ENCODE data around the gene ABLIM2. TPM values are rescaled to one million over a fixed set of nuclear protein-coding genes. Genes with fewer than 3 reads are reported as not detected.

The ABLIM2 gene
- total and polyA plus RNA-seq, 2 experiments from 2014 or later: 1.5 to 4.3 TPM

DNA sequence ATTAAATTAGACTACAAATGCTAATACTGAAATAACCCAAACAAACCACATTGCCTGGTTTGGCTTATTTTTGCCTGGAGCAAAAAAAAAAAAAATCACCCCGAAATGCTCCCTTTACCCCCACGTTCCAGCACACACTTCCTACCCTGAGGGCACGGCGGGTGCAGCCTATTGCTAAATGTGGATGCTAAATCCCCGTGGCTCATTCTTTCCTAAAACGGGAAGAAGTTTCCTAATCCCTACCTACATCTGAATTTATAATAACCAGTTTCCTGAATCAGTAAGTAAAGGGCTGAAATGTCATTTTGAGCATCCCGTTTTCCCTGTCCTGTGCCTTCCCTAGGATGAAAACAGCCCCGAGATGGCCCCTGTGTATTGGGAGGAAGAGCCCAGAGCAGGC is 97.0 kb downstream of the ABLIM2 start:
- Mint-ChIP-seq H3K27me3 (ENCODE audit: insufficient read depth, low read depth, poor library complexity) (peaks cover 12% of the 10 kb centered on the region), H3K4me3 (no peak overlapping the region), H3K9me3 (peaks cover 46% of the 10 kb centered on the region), H3K4me1 (no peaks in the 10 kb centered on the region; the same call in 2 of the 3 replicates), H3K36me3 (ENCODE audit: low read depth) (peaks cover 45% of the 10 kb centered on the region), H3K27ac (no peak overlapping the region)
- no peak overlapping the region for H3K4me2 ChIP-seq
- TF ChIP-seq ZNF462 (CRISPR knock-in tag; IDR thresholded peaks at IDR 0.05) (no peak), POLR2AphosphoS5 (IDR thresholded peaks at IDR 0.05; ENCODE audit: low read depth) (no peak), STAT1 (IDR thresholded peaks at IDR 0.05; ENCODE audit: unreplicated experiment) (no peak), EZH2phosphoT487 (IDR thresholded peaks at IDR 0.05; ENCODE audit: unreplicated experiment) (no peak), CREB1 (CRISPR knock-in tag; IDR thresholded peaks at IDR 0.05; ENCODE audit: low read depth) (no peak)
- TF ChIP-seq, protein P1, sequence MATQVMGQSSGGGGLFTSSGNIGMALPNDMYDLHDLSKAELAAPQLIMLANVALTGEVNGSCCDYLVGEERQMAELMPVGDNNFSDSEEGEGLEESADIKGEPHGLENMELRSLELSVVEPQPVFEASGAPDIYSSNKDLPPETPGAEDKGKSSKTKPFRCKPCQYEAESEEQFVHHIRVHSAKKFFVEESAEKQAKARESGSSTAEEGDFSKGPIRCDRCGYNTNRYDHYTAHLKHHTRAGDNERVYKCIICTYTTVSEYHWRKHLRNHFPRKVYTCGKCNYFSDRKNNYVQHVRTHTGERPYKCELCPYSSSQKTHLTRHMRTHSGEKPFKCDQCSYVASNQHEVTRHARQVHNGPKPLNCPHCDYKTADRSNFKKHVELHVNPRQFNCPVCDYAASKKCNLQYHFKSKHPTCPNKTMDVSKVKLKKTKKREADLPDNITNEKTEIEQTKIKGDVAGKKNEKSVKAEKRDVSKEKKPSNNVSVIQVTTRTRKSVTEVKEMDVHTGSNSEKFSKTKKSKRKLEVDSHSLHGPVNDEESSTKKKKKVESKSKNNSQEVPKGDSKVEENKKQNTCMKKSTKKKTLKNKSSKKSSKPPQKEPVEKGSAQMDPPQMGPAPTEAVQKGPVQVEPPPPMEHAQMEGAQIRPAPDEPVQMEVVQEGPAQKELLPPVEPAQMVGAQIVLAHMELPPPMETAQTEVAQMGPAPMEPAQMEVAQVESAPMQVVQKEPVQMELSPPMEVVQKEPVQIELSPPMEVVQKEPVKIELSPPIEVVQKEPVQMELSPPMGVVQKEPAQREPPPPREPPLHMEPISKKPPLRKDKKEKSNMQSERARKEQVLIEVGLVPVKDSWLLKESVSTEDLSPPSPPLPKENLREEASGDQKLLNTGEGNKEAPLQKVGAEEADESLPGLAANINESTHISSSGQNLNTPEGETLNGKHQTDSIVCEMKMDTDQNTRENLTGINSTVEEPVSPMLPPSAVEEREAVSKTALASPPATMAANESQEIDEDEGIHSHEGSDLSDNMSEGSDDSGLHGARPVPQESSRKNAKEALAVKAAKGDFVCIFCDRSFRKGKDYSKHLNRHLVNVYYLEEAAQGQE (IDR thresholded peaks at IDR 0.05; ENCODE audit: unreplicated experiment): no peak
- TF ChIP-seq, protein P2, sequence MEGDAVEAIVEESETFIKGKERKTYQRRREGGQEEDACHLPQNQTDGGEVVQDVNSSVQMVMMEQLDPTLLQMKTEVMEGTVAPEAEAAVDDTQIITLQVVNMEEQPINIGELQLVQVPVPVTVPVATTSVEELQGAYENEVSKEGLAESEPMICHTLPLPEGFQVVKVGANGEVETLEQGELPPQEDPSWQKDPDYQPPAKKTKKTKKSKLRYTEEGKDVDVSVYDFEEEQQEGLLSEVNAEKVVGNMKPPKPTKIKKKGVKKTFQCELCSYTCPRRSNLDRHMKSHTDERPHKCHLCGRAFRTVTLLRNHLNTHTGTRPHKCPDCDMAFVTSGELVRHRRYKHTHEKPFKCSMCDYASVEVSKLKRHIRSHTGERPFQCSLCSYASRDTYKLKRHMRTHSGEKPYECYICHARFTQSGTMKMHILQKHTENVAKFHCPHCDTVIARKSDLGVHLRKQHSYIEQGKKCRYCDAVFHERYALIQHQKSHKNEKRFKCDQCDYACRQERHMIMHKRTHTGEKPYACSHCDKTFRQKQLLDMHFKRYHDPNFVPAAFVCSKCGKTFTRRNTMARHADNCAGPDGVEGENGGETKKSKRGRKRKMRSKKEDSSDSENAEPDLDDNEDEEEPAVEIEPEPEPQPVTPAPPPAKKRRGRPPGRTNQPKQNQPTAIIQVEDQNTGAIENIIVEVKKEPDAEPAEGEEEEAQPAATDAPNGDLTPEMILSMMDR (conservative IDR thresholded peaks at IDR 0.05; ENCODE audit: low read depth in 2 of 2): no peak
- TF ChIP-seq, protein P3, sequence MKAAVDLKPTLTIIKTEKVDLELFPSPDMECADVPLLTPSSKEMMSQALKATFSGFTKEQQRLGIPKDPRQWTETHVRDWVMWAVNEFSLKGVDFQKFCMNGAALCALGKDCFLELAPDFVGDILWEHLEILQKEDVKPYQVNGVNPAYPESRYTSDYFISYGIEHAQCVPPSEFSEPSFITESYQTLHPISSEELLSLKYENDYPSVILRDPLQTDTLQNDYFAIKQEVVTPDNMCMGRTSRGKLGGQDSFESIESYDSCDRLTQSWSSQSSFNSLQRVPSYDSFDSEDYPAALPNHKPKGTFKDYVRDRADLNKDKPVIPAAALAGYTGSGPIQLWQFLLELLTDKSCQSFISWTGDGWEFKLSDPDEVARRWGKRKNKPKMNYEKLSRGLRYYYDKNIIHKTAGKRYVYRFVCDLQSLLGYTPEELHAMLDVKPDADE (IDR thresholded peaks at IDR 0.05): no peak
- no peaks in the 10 kb centered on the region for H3K9me2 ChIP-seq (ENCODE audit: insufficient read depth)
- H3K79me2 ChIP-seq (replicated peaks; ENCODE audit: insufficient read depth): no peaks in the 10 kb centered on the region
- H4K20me1 ChIP-seq (replicated peaks; ENCODE audit: insufficient read depth): no peaks in the 10 kb centered on the region
- DNase-seq (ENCODE audit: low spot score): no peak
- no peaks in the 10 kb centered on the region for H3F3A ChIP-seq (replicated peaks; ENCODE audit: low read depth)
- no peak overlapping the region for H3K27ac ChIP-seq (ENCODE audit: low read depth)
- no peak overlapping the region for H2AFZ ChIP-seq
- H3K27me3 ChIP-seq (ENCODE audit: insufficient read depth): no peaks in the 10 kb centered on the region
- no peak for ATAC-seq
- peaks cover 6% of the 10 kb centered on the region for H3K36me3 ChIP-seq (ENCODE audit: insufficient read depth)
- H3K4me1 ChIP-seq (ENCODE audit: insufficient read depth): no peaks in the 10 kb centered on the region
- no peak overlapping the region for H3K4me3 ChIP-seq
